ENCODE measurements around the gene HRH1.

DNA sequence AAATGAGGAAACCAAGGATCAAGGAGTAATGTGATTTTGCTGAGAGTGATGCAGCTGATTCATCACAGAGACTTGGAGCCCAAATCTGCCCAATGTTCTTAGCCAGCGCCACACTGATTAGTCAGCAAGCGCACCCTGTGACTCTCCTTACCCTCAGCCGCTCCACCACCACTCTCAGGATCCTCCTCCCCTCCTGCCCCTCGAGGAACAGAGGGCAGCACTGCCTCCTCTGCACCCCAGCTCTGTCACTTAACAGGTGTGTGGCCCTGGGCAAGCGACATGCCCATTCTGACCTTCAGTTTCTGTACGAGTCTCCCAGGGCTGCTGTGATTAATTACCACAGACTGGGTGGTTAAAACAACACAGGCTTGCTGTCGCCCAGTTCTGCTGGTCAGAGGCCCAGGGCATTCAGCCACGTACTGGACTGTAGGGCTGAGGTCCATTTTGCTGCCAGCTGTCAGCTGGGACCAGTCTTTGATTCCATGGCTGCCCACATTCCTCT lies 36.1 kb upstream of the HRH1 start:
- TF ChIP-seq EZH2 (optimal IDR thresholded peaks at IDR 0.05; ENCODE audit: low read depth, low read length) (no peak), EZH2phosphoT487 (IDR thresholded peaks at IDR 0.05; ENCODE audit: low read length) (no peak)
- TF ChIP-seq, protein P1, sequence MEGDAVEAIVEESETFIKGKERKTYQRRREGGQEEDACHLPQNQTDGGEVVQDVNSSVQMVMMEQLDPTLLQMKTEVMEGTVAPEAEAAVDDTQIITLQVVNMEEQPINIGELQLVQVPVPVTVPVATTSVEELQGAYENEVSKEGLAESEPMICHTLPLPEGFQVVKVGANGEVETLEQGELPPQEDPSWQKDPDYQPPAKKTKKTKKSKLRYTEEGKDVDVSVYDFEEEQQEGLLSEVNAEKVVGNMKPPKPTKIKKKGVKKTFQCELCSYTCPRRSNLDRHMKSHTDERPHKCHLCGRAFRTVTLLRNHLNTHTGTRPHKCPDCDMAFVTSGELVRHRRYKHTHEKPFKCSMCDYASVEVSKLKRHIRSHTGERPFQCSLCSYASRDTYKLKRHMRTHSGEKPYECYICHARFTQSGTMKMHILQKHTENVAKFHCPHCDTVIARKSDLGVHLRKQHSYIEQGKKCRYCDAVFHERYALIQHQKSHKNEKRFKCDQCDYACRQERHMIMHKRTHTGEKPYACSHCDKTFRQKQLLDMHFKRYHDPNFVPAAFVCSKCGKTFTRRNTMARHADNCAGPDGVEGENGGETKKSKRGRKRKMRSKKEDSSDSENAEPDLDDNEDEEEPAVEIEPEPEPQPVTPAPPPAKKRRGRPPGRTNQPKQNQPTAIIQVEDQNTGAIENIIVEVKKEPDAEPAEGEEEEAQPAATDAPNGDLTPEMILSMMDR (IDR thresholded peaks at IDR 0.05; ENCODE audit: low read length), result no peak

All from MM.1S (cell line).